ENCODE results near the gene TRRAP. TPM values are rescaled to one million over a fixed set of nuclear protein-coding genes. Genes with fewer than 3 reads are reported as not detected.
A peak's percentile ranks its signal among the peaks of the same experiment; 100 is the strongest.

Gene TRRAP
- total RNA-seq, 1 experiment from 2014 or later, result 55.4 TPM

- Histone ChIP-seq H3K9me3 (no peaks in the 10 kb centered on the region), H3K36me3 (ENCODE audit: control insufficient read depth, insufficient read depth, low read length) (peaks cover 5% of the 10 kb centered on the region), H3K4me1 (no peaks in the 10 kb centered on the region), H3K4me3 (ENCODE audit: low read depth, low read length) (no peak overlapping the region), H3K27me3 (replicated peaks; ENCODE audit: control insufficient read depth, insufficient read depth, low read length) (no peaks in the 10 kb centered on the region)
- TF ChIP-seq CTCF (IDR thresholded peaks at IDR 0.05; ENCODE audit: insufficient read depth in 1 of 2, low read depth in 1 of 2, low read length in 1 of 2, severe bottlenecking in 1 of 2, unreplicated experiment in 1 of 2), result peak in 1 of 2 experiments; percentile 1
- no peaks in the 10 kb centered on the region for H3K27me3 Mint-ChIP-seq (ENCODE audit: insufficient read depth, unreplicated experiment)
- POLR2A ChIA-PET, result no interaction called here
- no peak overlapping the region for H3K27ac Mint-ChIP-seq (ENCODE audit: unreplicated experiment)
- H3K9me3 Mint-ChIP-seq (ENCODE audit: unreplicated experiment), result no peaks in the 10 kb centered on the region
- DNase-seq, result peak in 1 of 2 experiments; percentile 16
- peaks cover 77% of the 10 kb centered on the region for H3K36me3 Mint-ChIP-seq (ENCODE audit: insufficient read depth, unreplicated experiment)
- intact Hi-C loops (cut with micrococcal nuclease; ENCODE audit: unreplicated experiment), result no loop called here
- no peaks in the 10 kb centered on the region for H3K4me1 Mint-ChIP-seq (ENCODE audit: low read depth, unreplicated experiment)
- H3K4me3 Mint-ChIP-seq (ENCODE audit: unreplicated experiment), result no peak overlapping the region
- no TSS peak for BruUV-seq (replicated peaks)
- CTCF ChIA-PET, result no interaction called here
Measured at GRCh38 chr7:98922392-98923187, 44.3 kb downstream of the TRRAP start.

GRCh38 chr7:98923512-98923911 lies 45.2 kb downstream of the TRRAP start:
- peaks cover 5% of the 10 kb centered on the region for H3K36me3 ChIP-seq (ENCODE audit: control insufficient read depth, insufficient read depth, low read length)
- CTCF ChIA-PET, result no interaction called here
- H3K4me1 ChIP-seq, result no peaks in the 10 kb centered on the region
- H3K36me3 Mint-ChIP-seq (ENCODE audit: insufficient read depth, unreplicated experiment), result peaks cover 80% of the 10 kb centered on the region
- no peak overlapping the region for H3K27ac Mint-ChIP-seq (ENCODE audit: unreplicated experiment)
- H3K9me3 ChIP-seq, result no peaks in the 10 kb centered on the region
- H3K4me3 ChIP-seq (ENCODE audit: low read depth, low read length), result no peak overlapping the region
- no peak overlapping the region for H3K4me3 Mint-ChIP-seq (ENCODE audit: unreplicated experiment)
- POLR2A ChIA-PET, result no interaction called here
- no TSS peak for BruUV-seq (replicated peaks)
- no peak for TF ChIP-seq CTCF (IDR thresholded peaks at IDR 0.05; ENCODE audit: insufficient read depth in 1 of 2, low read depth in 1 of 2, low read length in 1 of 2, severe bottlenecking in 1 of 2, unreplicated experiment in 1 of 2)
- H3K27me3 Mint-ChIP-seq (ENCODE audit: insufficient read depth, unreplicated experiment), result no peaks in the 10 kb centered on the region
- no peaks in the 10 kb centered on the region for H3K4me1 Mint-ChIP-seq (ENCODE audit: low read depth, unreplicated experiment)
- no peak for DNase-seq
- H3K9me3 Mint-ChIP-seq (ENCODE audit: unreplicated experiment), result no peaks in the 10 kb centered on the region
- intact Hi-C loops (cut with micrococcal nuclease; ENCODE audit: unreplicated experiment), result no loop called here
- no peaks in the 10 kb centered on the region for H3K27me3 ChIP-seq (replicated peaks; ENCODE audit: control insufficient read depth, insufficient read depth, low read length)

GRCh38 chr7:98927125-98927524 lies 48.8 kb downstream of the TRRAP start:
- Mint-ChIP-seq H3K4me3 (ENCODE audit: unreplicated experiment) (no peak overlapping the region), H3K9me3 (ENCODE audit: unreplicated experiment) (no peaks in the 10 kb centered on the region), H3K27ac (ENCODE audit: unreplicated experiment) (no peak overlapping the region), H3K36me3 (ENCODE audit: insufficient read depth, unreplicated experiment) (peaks cover 75% of the 10 kb centered on the region), H3K4me1 (ENCODE audit: low read depth, unreplicated experiment) (no peaks in the 10 kb centered on the region), H3K27me3 (ENCODE audit: insufficient read depth, unreplicated experiment) (no peaks in the 10 kb centered on the region)
- H3K27me3 ChIP-seq (replicated peaks; ENCODE audit: control insufficient read depth, insufficient read depth, low read length), result no peaks in the 10 kb centered on the region
- TF ChIP-seq CTCF (IDR thresholded peaks at IDR 0.05; ENCODE audit: insufficient read depth in 1 of 2, low read depth in 1 of 2, low read length in 1 of 2, severe bottlenecking in 1 of 2, unreplicated experiment in 1 of 2), result no peak
- intact Hi-C loops (cut with micrococcal nuclease; ENCODE audit: unreplicated experiment), result no loop called here
- H3K36me3 ChIP-seq (ENCODE audit: control insufficient read depth, insufficient read depth, low read length), result peaks cover 6% of the 10 kb centered on the region
- H3K4me1 ChIP-seq, result no peaks in the 10 kb centered on the region
- no peak for DNase-seq
- no TSS peak for BruUV-seq (replicated peaks)
- ChIA-PET CTCF (no interaction called here), POLR2A (no interaction called here)
- H3K9me3 ChIP-seq, result no peaks in the 10 kb centered on the region
- H3K4me3 ChIP-seq (ENCODE audit: low read depth, low read length), result no peak overlapping the region
